Bronchial smooth muscle cell (primary cell): ENCODE measurements around the gene APBB1IP. TPM values are rescaled to one million over a fixed set of nuclear protein-coding genes. Genes with fewer than 3 reads are reported as not detected.

Source experiments
- total RNA-seq: library from RNA; depleted of rRNA; stranded (reverse); fragments of >200 nt; gene quantifications from 2 replicates; pipeline ENCODE4 v1.2.1, GENCODE V29; 2014

The APBB1IP gene, protein sequence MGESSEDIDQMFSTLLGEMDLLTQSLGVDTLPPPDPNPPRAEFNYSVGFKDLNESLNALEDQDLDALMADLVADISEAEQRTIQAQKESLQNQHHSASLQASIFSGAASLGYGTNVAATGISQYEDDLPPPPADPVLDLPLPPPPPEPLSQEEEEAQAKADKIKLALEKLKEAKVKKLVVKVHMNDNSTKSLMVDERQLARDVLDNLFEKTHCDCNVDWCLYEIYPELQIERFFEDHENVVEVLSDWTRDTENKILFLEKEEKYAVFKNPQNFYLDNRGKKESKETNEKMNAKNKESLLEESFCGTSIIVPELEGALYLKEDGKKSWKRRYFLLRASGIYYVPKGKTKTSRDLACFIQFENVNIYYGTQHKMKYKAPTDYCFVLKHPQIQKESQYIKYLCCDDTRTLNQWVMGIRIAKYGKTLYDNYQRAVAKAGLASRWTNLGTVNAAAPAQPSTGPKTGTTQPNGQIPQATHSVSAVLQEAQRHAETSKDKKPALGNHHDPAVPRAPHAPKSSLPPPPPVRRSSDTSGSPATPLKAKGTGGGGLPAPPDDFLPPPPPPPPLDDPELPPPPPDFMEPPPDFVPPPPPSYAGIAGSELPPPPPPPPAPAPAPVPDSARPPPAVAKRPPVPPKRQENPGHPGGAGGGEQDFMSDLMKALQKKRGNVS
- 1.0 and 1.6 TPM in 2 replicates for total RNA-seq

GRCh38 chr10:26437637-26438461 is at the start of gene APBB1IP:
TSS of gene APBB1IP (plus strand) at chr10:26438341. CDS start at chr10:26492327, 53,986 bp downstream.

Other genes with a start within 250 kb of the APBB1IP start
- not detected in 2 replicates for gene GAD2, start 221.6 kb upstream of the APBB1IP start, total RNA-seq